GM13977 (cell line): Measurements from ENCODE around the gene DCC.

Source experiments
- DNase-seq: peaks from one replicate; pipeline ENCODE4 v3.0.0; 2012; ENCODE audit warnings: low spot score
- in situ Hi-C: fragments of 300-500 bp; cut with MboI; formaldehyde crosslinking; loops from one replicate; pipeline ENCODE4 v1.12.0; 2022; ENCODE audit warnings: low sequenced_read_pairs, low pct_unique_long_range_greater_than_20kb, mixed read lengths, inconsistent platforms; ENCODE audit not compliant: unreplicated experiment
- TF ChIP-seq, protein P1 (sequence below): IDR thresholded peaks from 2 replicates; pipeline ENCODE4 v1.5.1; 2012; ENCODE audit warnings: mild to moderate bottlenecking, control low read depth; ENCODE audit not compliant: insufficient read depth; ENCODE audit errors: extremely low read depth, missing control alignments

The DCC gene

DNA sequence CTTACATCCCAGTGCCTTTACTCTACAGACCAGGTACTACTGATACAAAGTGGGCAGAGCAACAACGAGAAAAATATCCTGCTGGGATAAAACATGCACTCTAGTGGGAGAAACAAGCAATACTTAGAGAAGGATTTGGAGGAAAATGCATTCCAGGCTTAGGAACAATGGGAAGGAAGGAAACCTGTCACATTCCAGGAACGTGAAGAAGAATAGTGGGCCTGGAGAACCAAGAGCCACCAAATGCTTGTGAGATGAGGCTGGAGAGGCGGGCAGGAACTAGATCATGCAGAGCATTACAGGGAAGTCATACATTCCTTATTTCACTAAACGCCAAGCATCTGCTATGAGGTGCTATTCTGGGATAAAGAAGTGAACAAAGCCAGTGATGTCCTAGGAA lies 342.3 kb downstream of the DCC start:
- DNase-seq: no peak
- in situ Hi-C loops: no loop called here
- TF ChIP-seq, protein P1, sequence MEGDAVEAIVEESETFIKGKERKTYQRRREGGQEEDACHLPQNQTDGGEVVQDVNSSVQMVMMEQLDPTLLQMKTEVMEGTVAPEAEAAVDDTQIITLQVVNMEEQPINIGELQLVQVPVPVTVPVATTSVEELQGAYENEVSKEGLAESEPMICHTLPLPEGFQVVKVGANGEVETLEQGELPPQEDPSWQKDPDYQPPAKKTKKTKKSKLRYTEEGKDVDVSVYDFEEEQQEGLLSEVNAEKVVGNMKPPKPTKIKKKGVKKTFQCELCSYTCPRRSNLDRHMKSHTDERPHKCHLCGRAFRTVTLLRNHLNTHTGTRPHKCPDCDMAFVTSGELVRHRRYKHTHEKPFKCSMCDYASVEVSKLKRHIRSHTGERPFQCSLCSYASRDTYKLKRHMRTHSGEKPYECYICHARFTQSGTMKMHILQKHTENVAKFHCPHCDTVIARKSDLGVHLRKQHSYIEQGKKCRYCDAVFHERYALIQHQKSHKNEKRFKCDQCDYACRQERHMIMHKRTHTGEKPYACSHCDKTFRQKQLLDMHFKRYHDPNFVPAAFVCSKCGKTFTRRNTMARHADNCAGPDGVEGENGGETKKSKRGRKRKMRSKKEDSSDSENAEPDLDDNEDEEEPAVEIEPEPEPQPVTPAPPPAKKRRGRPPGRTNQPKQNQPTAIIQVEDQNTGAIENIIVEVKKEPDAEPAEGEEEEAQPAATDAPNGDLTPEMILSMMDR: no peak

GRCh38 chr18:52685316-52685715 lies 345.3 kb downstream of the DCC start:
- TF ChIP-seq, protein P1: no peak
- in situ Hi-C loops: no loop called here
- no peak for DNase-seq

- TF ChIP-seq, protein P1: no peak
- no peak for DNase-seq
- in situ Hi-C loops: no loop called here
These were observed 351.8 kb downstream of the DCC start for GRCh38 chr18:52691841-52692240.

DNA sequence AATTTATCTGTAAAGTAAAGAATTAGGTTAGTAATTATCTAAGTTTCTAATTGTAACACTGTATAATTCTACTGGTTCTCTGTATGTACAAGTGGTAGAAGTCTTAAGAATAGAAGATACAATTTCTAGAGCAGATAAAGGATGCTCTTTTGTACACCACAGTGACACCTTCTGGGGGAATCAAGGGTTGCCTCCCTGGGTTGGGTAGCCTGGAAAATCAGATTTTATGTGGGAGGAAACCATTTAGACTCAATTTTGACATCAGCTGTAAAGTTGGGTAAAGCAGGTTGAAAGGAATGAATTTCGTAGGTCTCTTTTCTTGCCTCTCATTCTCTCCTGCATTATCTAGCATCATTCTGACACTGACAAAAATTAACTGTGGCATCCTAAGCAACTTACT lies 354.8 kb downstream of the DCC start:
- peak; percentile 6 for DNase-seq
- in situ Hi-C loops: no loop called here
- TF ChIP-seq, protein P1: peak; percentile 35

DNA sequence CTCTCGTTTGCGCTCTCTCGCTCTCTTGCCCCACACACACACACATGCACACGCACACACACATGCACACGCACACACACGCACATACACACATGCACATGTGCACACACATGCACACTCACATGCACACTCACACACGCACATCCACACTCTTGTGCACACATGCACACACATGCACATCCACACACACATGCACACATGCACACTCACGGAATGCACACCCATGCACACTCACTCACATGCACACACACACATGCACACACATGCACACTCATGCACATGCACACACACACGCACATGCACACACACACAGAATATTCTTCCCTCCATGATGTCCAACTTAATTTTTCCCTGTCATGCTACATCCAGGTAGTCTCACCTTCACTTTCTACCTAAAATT lies 360.1 kb downstream of the DCC start:
- DNase-seq: no peak
- in situ Hi-C loops: no loop called here
- TF ChIP-seq, protein P1: no peak

- DNase-seq: no peak
- TF ChIP-seq, protein P1: no peak
- in situ Hi-C loops: no loop called here
These were observed 360.8 kb downstream of the DCC start for GRCh38 chr18:52700816-52701215.
